ENCODE results near the gene NEURL1B.
"Not testable (repeated sequence)": the region's sequence is repeated elsewhere in the genome, so short reads cannot be mapped to it uniquely, and the experiment has no call there.

- TF ChIP-seq, protein P1, sequence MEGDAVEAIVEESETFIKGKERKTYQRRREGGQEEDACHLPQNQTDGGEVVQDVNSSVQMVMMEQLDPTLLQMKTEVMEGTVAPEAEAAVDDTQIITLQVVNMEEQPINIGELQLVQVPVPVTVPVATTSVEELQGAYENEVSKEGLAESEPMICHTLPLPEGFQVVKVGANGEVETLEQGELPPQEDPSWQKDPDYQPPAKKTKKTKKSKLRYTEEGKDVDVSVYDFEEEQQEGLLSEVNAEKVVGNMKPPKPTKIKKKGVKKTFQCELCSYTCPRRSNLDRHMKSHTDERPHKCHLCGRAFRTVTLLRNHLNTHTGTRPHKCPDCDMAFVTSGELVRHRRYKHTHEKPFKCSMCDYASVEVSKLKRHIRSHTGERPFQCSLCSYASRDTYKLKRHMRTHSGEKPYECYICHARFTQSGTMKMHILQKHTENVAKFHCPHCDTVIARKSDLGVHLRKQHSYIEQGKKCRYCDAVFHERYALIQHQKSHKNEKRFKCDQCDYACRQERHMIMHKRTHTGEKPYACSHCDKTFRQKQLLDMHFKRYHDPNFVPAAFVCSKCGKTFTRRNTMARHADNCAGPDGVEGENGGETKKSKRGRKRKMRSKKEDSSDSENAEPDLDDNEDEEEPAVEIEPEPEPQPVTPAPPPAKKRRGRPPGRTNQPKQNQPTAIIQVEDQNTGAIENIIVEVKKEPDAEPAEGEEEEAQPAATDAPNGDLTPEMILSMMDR (IDR thresholded peaks at IDR 0.05), result not testable (repeated sequence)
- TF ChIP-seq POLR2A (IDR thresholded peaks at IDR 0.05), result not testable (repeated sequence)
These were observed 15.4 kb downstream of the NEURL1B start for GRCh38 chr5:172656496-172656895.
